Ramos (cell line): ENCODE data around the gene NHSL2.

ENCODE experiments used
- in situ Hi-C: fragments of 300-500 bp; cut with MboI; formaldehyde crosslinking; loops from one replicate; pipeline ENCODE4 v1.14.3; 2022; ENCODE audit warnings: low sequenced_read_pairs; ENCODE audit not compliant: unreplicated experiment

Gene NHSL2

DNA sequence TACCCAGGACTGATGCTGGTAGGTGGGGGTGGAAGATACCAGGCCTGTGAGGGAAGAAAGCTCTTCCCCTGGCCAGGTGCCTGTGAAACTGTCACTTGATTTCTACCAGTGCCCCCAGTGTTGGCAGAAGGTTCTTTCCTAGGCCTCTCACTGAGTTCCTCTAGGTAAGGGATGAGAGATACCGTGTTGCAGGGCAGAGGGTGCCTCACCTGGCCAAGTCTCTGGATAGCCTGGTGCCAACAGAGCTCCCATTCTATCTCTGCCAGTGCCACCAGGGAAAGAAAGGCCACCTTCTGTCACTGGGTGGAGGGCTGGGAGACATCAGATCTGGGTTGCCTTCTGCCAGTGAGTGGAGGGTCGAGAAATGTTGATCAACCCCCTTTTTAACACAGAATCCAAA is 127.0 kb downstream of the NHSL2 start:
- in situ Hi-C loops, result no loop called here

- in situ Hi-C loops, result no loop called here
Measured at GRCh38 chrX:72038016-72038415, 127.4 kb downstream of the NHSL2 start.

GRCh38 chrX:72038868-72039267 is 128.2 kb downstream of the NHSL2 start:
- in situ Hi-C loops, result no loop called here

DNA sequence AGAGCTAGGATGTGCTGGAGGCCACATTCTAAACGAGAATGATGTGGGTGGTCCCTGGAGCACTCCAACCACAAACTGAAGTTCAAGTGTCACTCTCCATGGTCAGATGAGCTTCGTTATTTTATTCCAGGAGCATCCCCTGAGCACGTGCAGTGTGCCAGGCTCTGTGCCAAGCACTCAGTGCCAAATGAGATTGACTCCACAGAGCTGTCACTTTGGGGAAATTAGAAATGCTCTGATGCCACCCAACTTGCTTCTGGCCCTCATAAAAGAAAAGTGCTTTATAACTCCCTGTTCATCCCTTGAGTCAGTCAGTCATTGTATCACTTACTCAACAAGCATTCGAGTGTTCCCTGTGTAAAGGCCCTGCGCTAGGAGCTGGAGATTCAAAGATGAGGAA is 129.9 kb downstream of the NHSL2 start:
- in situ Hi-C loops, result no loop called here

- in situ Hi-C loops, result no loop called here
Measured at GRCh38 chrX:72041176-72041575, 130.5 kb downstream of the NHSL2 start.

DNA sequence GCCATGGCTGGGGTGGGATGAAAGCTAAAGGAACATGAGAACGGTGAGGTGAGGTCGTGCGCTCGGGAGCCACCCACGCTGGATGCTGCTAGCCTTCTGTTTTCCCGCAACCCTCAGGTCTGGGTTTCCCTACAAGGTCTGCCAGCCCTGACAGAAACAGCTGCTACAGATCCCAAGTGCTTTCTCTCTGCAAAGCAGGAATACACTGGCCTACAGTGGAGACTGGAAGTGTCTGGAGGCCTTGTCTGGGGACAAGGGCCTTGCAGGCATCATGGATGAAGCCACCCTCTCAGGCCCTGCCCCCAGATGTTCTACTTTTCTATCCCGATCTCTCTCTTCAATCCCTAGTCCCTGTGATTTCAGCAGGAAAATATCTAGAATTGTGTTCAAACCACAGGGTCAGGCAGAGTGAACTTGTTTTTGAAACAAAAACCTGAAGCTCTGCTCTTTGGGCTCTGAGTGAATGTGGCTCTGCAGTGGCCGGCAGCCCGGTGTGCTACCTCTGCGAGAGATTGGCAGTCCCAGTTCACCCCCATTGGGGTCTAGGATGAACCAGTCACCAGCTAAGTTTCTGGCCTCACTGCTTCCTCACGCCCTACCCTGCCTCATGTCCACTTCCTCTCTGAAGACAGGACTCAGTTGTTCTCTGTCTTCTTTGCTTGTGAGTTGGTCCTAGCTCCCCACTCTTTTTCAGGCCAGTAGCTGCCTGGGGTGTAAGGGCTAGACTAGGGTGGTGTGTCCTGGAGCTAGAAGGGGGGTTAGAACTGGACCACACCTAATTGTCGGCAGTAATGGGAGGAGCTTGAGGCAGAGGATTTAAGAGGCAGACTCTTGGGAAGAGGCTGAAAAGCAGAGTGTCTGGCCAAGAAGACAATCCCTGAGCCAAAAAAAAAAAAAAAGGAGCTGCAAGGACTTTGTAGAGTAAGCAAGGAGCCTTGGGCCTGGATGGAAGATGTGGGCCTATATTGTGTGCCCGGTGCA is 131.5 kb downstream of the NHSL2 start:
- in situ Hi-C loops, result no loop called here

DNA sequence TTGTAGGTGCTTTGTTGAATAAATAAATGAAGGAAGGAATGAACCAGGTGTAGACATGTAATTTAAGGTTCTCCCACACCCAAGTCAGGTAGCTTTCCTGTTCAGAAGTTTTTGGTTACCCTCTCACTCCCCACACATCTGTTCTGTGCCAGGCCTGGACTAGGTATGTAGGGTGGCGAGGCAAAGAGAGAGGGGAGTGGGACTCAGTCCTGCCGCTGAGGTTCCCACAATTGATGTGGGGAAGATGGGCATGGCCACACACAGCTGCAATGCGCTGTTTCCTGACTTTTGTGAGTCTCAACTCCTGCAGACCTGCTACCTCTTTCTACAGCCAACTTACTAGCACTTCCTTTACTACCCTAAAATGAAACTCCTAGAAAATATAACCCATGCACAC is 132.2 kb downstream of the NHSL2 start:
- in situ Hi-C loops, result no loop called here

GRCh38 chrX:72043636-72044035 is 133.0 kb downstream of the NHSL2 start:
- in situ Hi-C loops, result no loop called here

GRCh38 chrX:72045141-72045540 is 134.5 kb downstream of the NHSL2 start:
- in situ Hi-C loops, result no loop called here

GRCh38 chrX:72045552-72046277 is 135.1 kb downstream of the NHSL2 start:
- in situ Hi-C loops, result no loop called here

DNA sequence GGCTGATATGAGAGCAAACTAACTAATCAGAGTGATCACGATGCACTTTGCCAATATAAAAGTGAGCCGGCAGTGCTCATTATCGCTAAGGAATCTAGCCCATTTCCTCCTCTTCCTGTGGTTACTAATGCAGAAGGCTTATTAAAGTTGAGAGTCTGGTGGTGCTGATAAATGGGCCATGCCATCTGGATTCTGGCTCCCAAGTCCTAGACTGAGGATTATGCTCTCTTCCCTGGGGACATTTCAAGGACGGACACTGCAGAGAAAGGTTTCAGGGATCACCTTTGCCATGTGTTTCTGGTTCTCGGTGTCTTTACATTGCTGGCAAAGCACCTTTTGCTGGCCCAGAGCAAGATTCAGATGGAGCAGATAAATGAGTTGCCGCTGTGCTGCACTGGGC is 135.8 kb downstream of the NHSL2 start:
- in situ Hi-C loops, result no loop called here

- in situ Hi-C loops, result no loop called here
Measured at GRCh38 chrX:72048510-72049455, 138.1 kb downstream of the NHSL2 start.

DNA sequence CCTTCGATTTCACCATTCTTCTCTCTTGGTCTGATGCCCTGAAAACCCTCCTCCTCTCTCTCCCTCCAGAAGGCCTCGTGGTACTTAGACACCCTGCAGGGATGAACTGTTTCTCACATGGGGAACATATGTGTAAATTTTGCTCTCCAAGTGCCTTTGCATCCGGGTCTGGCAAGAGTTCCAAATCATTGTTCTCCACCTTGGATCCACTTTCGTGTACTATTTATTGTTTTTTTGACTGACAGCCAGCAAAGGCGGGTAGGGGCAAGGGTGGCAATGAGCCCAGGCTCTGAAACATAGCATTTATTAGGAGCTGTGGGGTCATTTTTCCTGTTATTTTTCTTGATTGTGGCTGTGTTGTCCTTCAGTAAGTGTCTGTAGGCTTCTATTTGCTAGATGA is 139.4 kb downstream of the NHSL2 start:
- in situ Hi-C loops, result no loop called here

DNA sequence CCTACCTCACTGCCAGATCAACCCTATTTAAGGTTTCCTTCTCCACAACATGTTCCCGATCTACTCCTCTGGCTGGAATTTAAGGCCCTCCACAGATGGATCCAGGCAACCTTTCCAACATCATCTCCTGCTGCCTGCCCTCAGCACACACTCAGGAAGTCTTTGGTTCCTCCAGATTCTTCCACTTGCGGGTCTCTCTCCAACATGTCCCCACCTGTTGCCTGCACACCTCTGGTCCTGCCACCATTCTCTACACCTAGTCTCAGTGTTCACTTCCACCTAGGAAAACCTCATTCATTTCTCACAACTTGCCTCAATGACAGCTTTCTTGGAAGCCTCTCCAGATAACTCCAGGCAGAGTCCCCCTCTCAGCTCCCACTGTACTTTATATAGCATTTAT is 140.9 kb downstream of the NHSL2 start:
- in situ Hi-C loops, result no loop called here

DNA sequence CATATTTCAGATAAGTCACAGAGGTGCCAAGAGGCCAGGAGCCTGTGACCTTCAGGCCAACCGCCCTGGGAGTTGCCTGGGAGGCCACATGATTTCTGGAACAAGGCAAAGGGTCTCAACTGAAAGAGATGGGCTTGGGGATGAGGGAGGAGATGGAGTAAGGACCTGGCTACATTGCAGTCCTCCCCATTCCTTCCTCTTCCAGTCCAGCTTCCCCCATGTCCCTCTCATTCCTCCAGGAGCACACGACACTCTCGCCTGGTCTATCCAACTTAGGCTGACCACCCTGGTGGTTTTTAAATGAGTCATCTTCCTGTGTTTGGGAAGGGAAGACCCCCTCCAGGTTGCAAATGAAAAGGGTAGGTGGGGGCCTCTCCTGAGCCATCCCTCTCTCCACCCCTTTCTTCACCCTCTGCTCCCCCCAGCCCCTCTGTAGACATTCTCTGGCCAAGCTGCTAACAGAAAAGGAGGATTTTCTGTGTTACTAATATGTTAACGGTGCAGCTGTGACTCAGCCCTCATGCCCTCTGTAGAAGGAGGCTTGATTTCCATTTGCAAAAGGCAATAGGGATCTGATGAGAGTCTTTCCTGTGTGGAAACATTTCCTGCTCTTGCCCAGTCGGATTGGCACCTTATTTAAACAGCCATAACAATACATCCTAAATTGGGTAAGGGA is 141.9 kb downstream of the NHSL2 start:
- in situ Hi-C loops, result no loop called here

DNA sequence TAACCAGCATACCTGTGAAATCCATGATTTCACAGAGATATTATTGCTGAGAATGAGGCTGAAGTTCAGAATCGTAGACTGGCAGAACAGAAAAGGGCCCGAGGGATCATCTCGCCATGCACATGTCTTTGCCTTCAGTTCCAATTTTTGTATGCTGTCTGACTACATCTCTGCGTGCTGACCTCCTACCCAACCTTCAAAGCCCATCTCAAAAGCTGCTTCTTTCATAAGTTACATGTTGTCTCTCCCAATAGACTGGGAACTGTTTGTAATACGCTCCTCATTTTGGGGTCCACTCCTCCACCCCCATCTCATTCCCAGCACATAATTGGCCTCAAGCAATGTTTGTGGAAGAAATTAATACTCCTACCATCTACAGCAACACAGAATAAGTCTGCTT is 142.9 kb downstream of the NHSL2 start:
- in situ Hi-C loops, result no loop called here

DNA sequence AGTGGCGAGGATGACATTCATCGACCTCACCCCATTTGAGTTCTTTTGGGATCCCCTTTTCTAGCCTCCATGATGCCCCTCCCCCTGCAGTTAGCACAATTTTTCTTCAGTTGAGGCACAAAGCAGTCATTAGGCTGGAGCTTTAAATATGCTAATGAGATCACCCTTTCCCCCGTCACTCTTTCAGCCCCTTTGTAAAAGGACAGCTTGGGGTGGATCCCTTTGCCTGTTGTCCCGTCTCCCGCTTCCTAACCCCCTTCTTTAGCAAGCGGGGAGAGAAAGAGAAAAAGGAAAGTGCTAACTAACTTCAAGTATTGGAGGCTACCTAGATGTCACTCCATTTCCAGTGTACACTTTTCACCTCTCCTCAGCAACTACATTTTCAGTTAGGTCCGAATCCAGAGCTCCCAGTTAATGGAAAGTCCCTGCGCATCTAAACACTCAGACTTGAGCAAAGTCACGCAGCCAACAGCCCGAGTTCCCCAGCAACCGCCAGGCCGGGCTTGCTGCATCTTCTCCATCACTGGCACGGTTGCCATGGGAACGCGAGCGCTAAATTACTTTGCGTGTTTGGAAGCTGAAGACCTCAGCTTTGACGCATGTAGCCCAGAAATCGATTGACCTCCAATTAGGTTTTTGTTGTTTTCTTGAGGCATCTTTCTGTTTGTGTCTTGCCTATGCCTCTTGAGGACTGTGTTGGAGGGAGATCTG is 144.3 kb downstream of the NHSL2 start:
- in situ Hi-C loops, result no loop called here

GRCh38 chrX:72057331-72057730 is 146.7 kb downstream of the NHSL2 start:
- in situ Hi-C loops, result no loop called here

GRCh38 chrX:72057849-72058248 is 147.2 kb downstream of the NHSL2 start:
- in situ Hi-C loops, result no loop called here
